ENCODE measurements around the gene TPRX2.

DNA sequence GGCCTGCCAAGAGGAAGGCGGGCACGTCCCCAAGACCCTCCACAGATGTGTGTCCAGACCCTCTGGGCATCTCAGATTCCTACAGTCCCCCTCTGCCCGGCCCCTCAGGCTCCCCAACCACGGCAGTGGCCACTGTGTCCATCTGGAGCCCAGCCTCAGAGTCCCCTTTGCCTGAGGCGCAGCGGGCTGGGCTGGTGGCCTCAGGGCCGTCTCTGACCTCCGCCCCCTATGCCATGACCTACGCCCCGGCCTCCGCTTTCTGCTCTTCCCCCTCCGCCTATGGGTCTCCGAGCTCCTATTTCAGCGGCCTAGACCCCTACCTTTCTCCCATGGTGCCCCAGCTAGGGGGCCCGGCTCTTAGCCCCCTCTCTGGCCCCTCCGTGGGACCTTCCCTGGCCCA, 19.6 kb upstream of the TPRX2 start:
- TF ChIP-seq SPI1 (IDR thresholded peaks at IDR 0.05; ENCODE audit: low read depth, low read length) (no peak), POLR2AphosphoS5 (IDR thresholded peaks at IDR 0.05; ENCODE audit: low read depth, low read length) (no peak)
